H7 (cell line): Measurements from ENCODE around the gene CDC25C. TPM values are rescaled to one million over a fixed set of nuclear protein-coding genes. Genes with fewer than 3 reads are reported as not detected.
"Not testable (repeated sequence)": the region's sequence is repeated elsewhere in the genome, so short reads cannot be mapped to it uniquely, and the experiment has no call there.

ENCODE experiments used
- DNase-seq: peaks from one replicate; pipeline ENCODE4 v3.0.0; 2012
- H3K27me3 ChIP-seq: 2 replicates; pipeline ENCODE4 v1.6.0; 2011; ENCODE audit warnings: mild to moderate bottlenecking, low read length; ENCODE audit not compliant: control insufficient read depth, insufficient read depth
- H3K36me3 ChIP-seq: replicated peaks from 2 replicates; pipeline ENCODE4 v1.5.1; 2011; ENCODE audit warnings: low read length; ENCODE audit not compliant: control insufficient read depth, insufficient read depth
- H3K4me3 ChIP-seq: 2 replicates; pipeline ENCODE4 v1.5.1; 2011; ENCODE audit warnings: low read depth, mild to moderate bottlenecking, control low read depth, low read length, moderate library complexity; ENCODE audit not compliant: insufficient read depth
- total RNA-seq: library from RNA; depleted of rRNA; stranded (reverse); fragments of >200 nt; shearing (Covaris generic); gene quantifications from 2 replicates; pipeline ENCODE4 v1.2.3, GENCODE V29; 2014

The CDC25C gene
- total RNA-seq, 1 experiment from 2014 or later = 36.0 TPM

DNA sequence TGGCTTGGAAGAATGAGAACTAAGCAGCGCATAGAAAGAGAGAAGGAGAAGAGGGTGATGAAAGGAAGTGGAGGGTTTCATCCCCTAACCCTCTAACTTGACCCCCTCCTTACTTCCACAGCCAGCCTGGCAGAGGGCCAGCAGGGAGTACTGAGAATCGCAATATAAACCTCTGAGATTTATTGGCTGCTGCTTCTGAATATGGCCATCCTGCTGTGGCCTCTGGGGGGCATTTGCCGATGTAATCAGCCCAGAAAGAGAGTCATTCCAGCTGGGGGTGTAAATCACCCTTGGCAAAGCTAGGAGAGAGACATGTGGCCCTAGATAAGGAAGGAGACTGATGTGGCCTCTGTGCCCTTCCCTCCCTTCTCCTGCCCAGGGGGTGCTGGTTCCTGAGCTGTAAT, 56.2 kb downstream of the CDC25C start:
- H3K27me3 ChIP-seq = peaks cover 30% of the 10 kb centered on the region
- no peak for DNase-seq
- H3K4me3 ChIP-seq = no peak overlapping the region
- H3K36me3 ChIP-seq = no peaks in the 10 kb centered on the region

DNA sequence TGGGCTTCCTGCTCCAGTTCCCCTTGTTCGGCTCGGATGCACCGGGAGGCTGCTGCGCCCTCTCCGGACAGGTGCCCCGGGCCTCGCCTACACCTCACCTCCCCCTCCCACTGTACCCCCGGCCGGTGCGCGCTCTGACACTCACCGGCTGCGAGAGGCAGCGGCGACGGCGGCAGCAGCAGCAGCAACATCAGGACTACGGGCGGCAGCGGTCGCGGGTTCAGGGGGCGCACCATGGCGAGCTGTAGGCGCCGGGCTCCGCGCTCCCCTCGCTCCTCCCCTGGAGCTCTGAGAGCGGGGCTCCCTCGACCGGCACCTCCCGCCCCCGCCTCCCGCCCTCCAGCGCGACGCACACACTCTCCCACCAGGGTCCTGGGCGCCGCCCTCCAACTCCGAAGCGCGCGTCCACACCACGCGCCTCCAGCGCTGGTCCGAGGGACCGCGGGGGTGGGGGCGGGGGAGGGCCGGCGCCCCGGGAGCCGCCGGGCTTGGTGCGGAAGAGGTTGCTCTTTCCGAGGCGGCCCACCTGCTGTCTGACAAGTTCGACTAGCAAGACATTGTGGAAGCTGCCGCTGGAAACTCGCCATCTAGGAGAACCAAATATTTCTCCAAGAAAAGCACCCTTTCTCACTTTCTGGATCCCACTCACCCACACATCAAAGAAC, 57.3 kb downstream of the CDC25C start, which contains the start of gene GFRA3:
GFRA3 (minus strand) TSS at position 433 of the 665 bp plus-strand sequence; CDS start at position 236, 197 bp downstream.
- DNase-seq = peak; percentile 88
- H3K36me3 ChIP-seq = no peaks in the 10 kb centered on the region
- H3K4me3 ChIP-seq = peak within 1 kb of the TSS; percentile 51
- peaks cover 30% of the 10 kb centered on the region for H3K27me3 ChIP-seq

DNA sequence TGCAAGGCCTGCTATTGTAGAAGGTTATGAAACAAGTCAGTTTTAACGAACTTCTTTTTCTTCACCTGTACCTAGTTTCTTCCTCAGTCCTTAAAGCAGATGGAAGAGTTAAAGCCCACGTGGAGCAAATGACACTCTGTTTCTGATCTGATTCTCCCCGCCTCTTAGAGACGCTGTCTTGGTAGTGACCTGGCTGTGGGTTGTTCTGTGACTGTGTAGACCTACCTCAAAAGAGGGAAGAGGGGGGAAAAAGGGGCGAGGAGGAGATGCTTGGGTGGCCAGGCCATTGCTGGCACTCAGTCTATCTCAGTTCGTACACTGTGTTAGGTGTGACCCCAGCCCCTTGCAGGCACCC, 57.8 kb downstream of the CDC25C start:
- Histone ChIP-seq H3K36me3 (no peaks in the 10 kb centered on the region), H3K4me3 (peak overlapping the region; percentile 51), H3K27me3 (peaks cover 30% of the 10 kb centered on the region)
- no peak for DNase-seq

DNA sequence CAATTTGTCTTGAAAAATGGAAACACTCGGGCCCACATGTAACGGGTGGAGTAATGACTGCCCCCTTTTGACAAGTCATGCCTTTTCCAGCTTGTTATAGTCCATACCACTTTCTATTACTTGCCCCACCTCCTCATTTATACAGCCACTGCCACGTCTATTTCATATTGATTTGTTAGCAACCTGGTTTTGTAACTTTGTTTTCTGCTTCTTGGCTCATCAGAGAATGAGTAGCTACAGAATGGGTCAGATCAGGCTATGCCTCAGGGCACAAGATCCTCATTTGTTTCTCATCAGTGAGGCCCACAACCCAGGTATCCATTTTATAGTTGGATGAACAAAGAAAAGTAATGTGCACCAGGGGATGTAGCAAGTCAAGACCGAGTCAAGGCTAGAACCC, 58.9 kb downstream of the CDC25C start:
- DNase-seq = no peak
- Histone ChIP-seq H3K27me3 (peaks cover 30% of the 10 kb centered on the region), H3K4me3 (no peak overlapping the region), H3K36me3 (no peaks in the 10 kb centered on the region)

DNA sequence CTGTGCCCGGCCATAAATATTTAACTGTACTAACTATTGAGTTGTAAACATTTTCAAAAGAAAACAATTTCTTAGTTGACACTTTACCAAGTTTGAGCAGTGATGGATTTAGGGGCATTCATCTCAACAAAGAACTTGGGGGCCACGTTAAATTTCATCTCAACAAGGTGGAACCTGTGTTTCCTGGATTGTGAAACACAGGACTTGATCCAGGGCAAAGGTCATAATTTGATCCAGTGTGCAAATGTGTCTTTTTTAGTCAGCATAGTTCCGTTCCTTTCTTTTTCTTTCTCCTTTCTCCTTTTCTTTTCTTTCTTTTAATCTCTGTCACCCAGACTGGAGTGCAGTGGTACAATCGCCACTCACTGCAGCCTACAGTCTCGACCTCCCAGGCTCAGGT, 60.3 kb downstream of the CDC25C start:
- Histone ChIP-seq H3K27me3 (peaks cover 30% of the 10 kb centered on the region), H3K36me3 (no peaks in the 10 kb centered on the region), H3K4me3 (no peak overlapping the region)
- no peak for DNase-seq

DNA sequence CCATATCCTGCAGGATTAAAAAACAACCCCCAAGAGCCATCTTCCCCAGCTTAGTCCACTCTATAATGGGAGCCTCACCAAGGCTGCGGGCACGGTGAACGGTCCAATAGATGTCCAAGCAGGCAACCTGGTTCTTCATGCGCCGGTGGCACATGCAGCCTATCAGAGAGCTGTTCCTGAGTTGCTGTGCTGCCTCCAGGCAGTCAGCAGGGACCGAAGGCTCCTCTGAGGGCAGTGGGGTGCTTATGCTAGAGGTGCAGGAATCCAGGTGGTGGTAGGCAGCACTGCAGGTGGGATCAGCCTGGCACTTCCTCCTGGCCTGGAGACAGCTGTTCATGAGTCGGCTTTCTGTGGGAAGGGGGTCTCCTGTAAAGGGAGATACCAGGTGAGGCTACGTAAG, 67.4 kb downstream of the CDC25C start:
- Histone ChIP-seq H3K36me3 (no peaks in the 10 kb centered on the region), H3K4me3 (no peak overlapping the region), H3K27me3 (no peaks in the 10 kb centered on the region)
- no peak for DNase-seq

DNA sequence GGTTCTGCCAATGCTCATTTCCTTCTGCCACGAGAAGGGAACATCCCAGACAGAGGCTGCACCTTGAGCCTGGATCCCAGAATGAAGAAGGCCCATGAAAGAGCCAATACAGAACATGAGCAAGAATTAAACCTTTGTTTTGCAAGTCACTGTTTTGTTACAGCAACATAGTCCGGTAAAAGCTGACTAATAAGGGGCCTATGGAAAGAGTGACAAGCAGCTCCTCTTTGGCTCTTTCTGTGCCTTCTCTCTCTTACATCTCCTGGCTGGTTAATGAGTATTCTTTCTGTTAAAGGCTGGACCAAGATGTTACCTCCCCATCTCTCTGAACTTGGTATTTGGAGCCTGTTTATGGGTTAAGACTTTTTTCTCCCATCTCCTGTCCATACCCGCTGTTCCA, 68.0 kb downstream of the CDC25C start:
- Histone ChIP-seq H3K4me3 (no peak overlapping the region), H3K27me3 (no peaks in the 10 kb centered on the region), H3K36me3 (no peaks in the 10 kb centered on the region)
- no peak for DNase-seq

DNA sequence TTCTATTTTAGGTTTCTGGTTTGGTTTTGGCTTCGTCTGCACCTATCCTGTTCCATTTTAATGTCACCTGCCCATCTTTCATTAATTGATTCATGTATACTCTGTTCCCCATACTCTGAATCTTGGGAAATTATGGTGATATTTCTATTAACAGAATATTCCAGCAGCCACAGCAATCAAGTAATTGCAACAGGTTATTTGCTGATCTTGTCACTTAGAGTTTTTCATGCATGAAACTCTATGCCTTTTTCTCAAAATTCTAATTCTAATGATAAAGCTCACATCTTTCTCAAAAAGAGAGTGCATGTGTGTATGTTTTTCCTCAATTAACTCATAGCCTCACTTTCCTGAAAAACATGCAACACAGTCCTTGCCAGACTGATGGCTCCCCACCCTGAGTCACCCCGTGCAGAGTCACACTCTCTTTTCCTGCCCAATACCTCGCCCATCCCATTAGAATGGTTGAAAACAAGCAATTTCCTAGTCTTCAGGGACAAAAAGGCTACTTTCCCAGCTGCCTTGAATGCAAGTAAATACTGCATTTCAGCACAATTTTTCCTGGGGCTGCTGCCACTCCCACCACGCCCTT, 72.8 kb downstream of the CDC25C start:
- DNase-seq = no peak
- no peaks in the 10 kb centered on the region for H3K36me3 ChIP-seq
- H3K27me3 ChIP-seq = no peaks in the 10 kb centered on the region
- H3K4me3 ChIP-seq = no peak overlapping the region

DNA sequence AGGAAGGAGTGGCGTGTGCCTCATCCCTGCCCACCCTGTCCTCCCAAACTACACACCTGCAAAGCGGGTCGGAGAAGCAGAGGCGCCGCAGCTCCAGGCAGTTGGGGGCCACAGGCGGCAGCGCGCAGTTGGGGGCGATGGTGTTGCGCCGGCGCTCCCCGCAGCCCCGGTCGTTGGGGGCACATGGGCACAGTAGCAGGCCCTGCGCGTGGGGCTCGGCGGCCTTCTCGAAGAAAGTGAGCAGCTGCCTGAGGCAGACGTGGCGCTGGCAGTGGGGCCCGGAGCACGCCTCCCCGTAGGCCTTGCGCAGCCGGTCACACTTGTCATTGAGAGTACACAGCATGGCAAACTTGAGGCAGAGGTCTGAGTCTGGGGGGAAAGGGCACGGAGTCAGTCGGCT, 74.0 kb downstream of the CDC25C start:
- no peak overlapping the region for H3K4me3 ChIP-seq
- peak; percentile 42 for DNase-seq
- H3K27me3 ChIP-seq = no peaks in the 10 kb centered on the region; the same call in 1 of the 2 replicates
- no peaks in the 10 kb centered on the region for H3K36me3 ChIP-seq

DNA sequence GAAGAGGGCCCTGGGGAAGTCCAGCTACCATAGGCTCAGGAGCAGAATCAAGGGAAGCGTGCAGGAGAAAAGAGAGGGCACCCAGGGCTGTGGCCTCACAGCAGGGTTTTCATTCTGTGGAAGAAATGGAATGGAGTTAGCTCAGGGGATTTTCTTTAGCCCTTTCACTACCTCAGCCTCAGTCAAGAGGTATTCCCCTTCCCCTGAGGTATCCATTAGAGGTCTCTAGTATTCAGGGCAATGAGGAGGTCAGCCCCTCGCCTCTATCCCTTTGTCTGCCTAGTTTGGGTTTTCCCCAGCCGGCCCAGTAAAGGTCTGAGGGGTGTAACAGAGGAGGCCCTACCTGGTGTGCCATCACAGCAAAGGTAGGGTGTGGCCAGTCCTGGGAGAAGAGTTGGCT, 78.7 kb downstream of the CDC25C start:
- Histone ChIP-seq H3K4me3 (no peak overlapping the region), H3K36me3 (no peaks in the 10 kb centered on the region), H3K27me3 (no peaks in the 10 kb centered on the region; the same call in 1 of the 2 replicates)
- DNase-seq = no peak

DNA sequence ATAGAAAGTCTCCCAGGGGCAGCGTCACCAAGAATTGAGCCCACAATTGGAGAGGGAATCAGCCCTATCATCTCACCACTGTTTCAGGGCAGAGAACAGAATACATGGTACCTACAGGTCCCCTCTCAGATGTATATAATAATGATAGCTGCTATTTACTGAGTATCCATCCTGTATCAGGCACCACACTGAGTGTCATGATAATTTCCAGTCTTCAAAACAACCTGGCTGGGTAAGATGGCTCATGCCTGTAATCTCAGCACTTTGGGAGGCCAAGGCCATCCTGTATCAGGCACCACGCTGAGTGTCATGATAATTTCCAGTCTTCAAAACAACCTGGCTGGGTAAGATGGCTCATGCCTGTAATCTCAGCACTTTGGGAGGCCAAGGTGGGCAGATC, 83.8 kb downstream of the CDC25C start:
- H3K4me3 ChIP-seq, H3K27me3 ChIP-seq, DNase-seq, H3K36me3 ChIP-seq: not testable (repeated sequence)

DNA sequence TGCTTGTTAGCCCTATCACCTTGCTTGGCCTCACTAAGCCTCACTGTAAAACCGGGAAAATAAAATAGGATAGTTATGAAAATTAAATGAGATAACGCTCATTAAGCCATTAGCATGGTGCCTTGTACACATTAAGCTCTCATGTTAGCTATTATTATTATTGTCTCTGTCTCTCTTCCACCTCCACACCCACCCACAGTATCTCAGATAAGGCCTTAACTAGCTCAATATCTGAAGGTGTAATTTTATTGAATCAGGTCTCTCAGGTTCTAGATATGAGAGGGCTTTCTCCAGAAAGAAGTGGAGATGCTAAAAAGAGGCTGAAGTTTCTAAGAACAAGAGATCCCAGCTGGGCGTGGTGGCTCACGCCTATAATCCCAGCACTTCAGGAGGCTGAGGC, 84.8 kb downstream of the CDC25C start:
- H3K27me3 ChIP-seq = peaks cover 14% of the 10 kb centered on the region
- no peak overlapping the region for H3K4me3 ChIP-seq
- no peaks in the 10 kb centered on the region for H3K36me3 ChIP-seq
- no peak for DNase-seq

DNA sequence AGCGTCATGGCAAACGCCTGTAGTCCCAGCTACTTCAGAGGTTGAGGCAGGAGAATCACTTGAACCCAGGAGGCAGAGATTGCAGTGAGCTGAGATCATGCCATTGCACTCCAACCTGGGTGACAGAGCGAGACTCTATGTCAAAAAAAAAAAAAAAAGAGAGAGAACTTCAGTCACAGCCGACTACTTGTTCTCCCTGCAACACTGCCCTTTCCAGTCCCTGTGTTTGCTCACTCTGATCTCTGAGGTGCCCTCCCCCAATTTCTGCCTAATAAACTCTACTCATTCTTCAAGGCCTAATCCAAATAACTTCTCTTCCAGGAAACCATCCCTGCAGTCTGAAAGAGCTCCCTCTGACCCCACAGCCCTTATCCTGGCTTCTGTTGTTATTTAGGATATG, 85.3 kb downstream of the CDC25C start:
- peaks cover 19% of the 10 kb centered on the region for H3K27me3 ChIP-seq
- H3K36me3 ChIP-seq = no peaks in the 10 kb centered on the region
- no peak overlapping the region for H3K4me3 ChIP-seq
- no peak for DNase-seq

DNA sequence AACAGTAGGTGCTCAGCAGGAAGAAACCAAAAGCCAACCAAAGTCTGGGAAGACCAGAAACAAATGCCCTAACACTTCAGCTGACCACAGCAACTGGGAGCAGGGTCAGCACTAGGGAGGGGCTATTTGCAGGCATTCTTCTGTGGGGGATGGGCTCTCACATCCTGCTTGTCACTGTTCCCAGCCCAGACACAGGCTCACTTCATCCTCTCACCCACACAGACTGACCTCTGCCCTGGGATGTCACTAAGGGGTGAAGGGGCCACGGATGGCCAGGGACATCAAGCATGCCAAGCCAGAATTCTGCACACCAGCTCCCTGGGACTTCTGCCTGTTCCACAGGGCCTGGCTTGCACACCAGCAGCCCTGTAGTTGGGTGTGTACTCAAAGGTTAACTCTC, 85.9 kb downstream of the CDC25C start:
- DNase-seq = peak; percentile 67
- Histone ChIP-seq H3K27me3 (peaks cover 25% of the 10 kb centered on the region), H3K36me3 (no peaks in the 10 kb centered on the region), H3K4me3 (no peak overlapping the region)

DNA sequence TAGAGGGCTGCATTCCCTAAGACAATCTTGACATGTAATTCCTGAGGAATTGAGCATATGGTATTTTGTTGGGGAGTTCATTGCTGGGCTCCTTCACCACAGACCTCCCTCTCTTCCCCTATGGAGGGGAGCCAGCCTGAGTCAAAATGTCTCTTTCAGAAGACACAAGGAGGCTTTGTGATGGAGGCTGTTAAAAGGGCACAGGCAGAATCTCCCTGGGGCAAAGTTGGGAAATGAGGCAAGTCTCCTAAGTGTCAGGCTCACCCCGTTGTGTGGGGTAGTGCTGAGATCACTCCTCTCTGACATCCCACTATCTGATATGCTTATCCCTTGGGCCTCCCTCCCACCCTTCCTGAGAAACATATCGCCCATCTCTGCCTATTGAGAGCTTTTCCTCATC, 87.8 kb downstream of the CDC25C start:
- no peak for DNase-seq
- Histone ChIP-seq H3K4me3 (no peak overlapping the region), H3K36me3 (no peaks in the 10 kb centered on the region), H3K27me3 (peaks cover 28% of the 10 kb centered on the region)
